Activated T-cell treated with anti-CD3 and anti-CD28 coated beads, Interleukin-2, amount 50 U/mL, for 72 hours (primary cell): ENCODE results near the gene C20orf144. TPM values are rescaled to one million over a fixed set of nuclear protein-coding genes. Genes with fewer than 3 reads are reported as not detected.
"Not testable (repeated sequence)": the region's sequence is repeated elsewhere in the genome, so short reads cannot be mapped to it uniquely, and the experiment has no call there.

Source experiments
- ATAC-seq, 2 donors: fragments of 150-1000 bp; cut with Tn5 transposase; replicated peaks in 1 of 2; 2 replicates each; pipeline ENCODE4 v1.10.0; 2021; ENCODE audit warnings: moderate library complexity in 2 of 2, mild to moderate bottlenecking in 1 of 2
- DNase-seq, 2 donors: peaks; one replicate each; pipeline ENCODE4 v3.0.0; 2021 to 2022; ENCODE audit warnings: mixed read lengths in 1 of 2
- H3K27ac Mint-ChIP-seq: one replicate; pipeline ENCODE4 v1.8.0; 2022; ENCODE audit warnings: mild to moderate bottlenecking, moderate library complexity, mixed read lengths
- H3K27me3 Mint-ChIP-seq: one replicate; pipeline ENCODE4 v1.8.0; 2022; ENCODE audit warnings: low read depth, mixed read lengths
- H3K36me3 Mint-ChIP-seq, 2 donors: one replicate each; pipeline ENCODE4 v1.8.0; 2022; ENCODE audit warnings: mixed read lengths in 2 of 2, mild to moderate bottlenecking in 1 of 2; ENCODE audit not compliant: insufficient read depth in 2 of 2
- H3K4me1 Mint-ChIP-seq: one replicate; pipeline ENCODE4 v1.8.0; 2022; ENCODE audit warnings: low read depth, mixed read lengths
- H3K4me3 Mint-ChIP-seq, 2 donors: one replicate each; pipeline ENCODE4 v1.8.0; 2022; ENCODE audit warnings: mild to moderate bottlenecking in 2 of 2, mixed read lengths in 2 of 2, moderate library complexity in 2 of 2
- H3K9me3 Mint-ChIP-seq, 2 donors: one replicate each; pipeline ENCODE4 v1.8.0; 2022; ENCODE audit warnings: mixed read lengths in 2 of 2
- total RNA-seq, 2 donors: library from RNA; stranded (reverse); gene quantifications; one replicate each; pipeline ENCODE4 v1.2.3, GENCODE V29; 2022

The C20orf144 gene
- total RNA-seq = under 1 TPM; 0.17 to 0.23 TPM

- Mint-ChIP-seq H3K9me3 (no peaks in the 10 kb centered on the region), H3K36me3 (peaks cover 0 to 5% of the 10 kb centered on the region in 2 donors), H3K4me3 (peak within 1 kb of the TSS; percentile 81 to 91), H3K4me1 (peaks cover 34% of the 10 kb centered on the region), H3K27me3 (no peaks in the 10 kb centered on the region), H3K27ac (peak within 1 kb of the TSS; percentile 91)
- ATAC-seq (no peak), DNase-seq (no peak)
Observed at GRCh38 chr20:33662172-33662571, at the start of gene C20orf144. Gene C20orf144, plus strand, starts transcription at chr20:33662327. Its CDS starts 19 bp downstream, at chr20:33662346.

GRCh38 chr20:33621717-33622400, 40.3 kb upstream of the C20orf144 start:
- peaks cover 4% of the 10 kb centered on the region for H3K4me1 Mint-ChIP-seq
- H3K27me3 Mint-ChIP-seq = no peaks in the 10 kb centered on the region
- H3K9me3 Mint-ChIP-seq = no peaks in the 10 kb centered on the region
- ATAC-seq (no peak), DNase-seq (no peak)
- peaks cover 0 to 11% of the 10 kb centered on the region in 2 donors for H3K36me3 Mint-ChIP-seq
- no peak overlapping the region for H3K4me3 Mint-ChIP-seq
- H3K27ac Mint-ChIP-seq = no peak overlapping the region

GRCh38 chr20:33622705-33623365, 39.3 kb upstream of the C20orf144 start:
- H3K4me1 Mint-ChIP-seq = peaks cover 4% of the 10 kb centered on the region
- no peaks in the 10 kb centered on the region for H3K9me3 Mint-ChIP-seq
- no peak overlapping the region for H3K27ac Mint-ChIP-seq
- no peak for DNase-seq
- ATAC-seq = no peak
- no peaks in the 10 kb centered on the region for H3K27me3 Mint-ChIP-seq
- H3K4me3 Mint-ChIP-seq = no peak overlapping the region
- H3K36me3 Mint-ChIP-seq = peaks cover 0 to 11% of the 10 kb centered on the region in 2 donors

DNA sequence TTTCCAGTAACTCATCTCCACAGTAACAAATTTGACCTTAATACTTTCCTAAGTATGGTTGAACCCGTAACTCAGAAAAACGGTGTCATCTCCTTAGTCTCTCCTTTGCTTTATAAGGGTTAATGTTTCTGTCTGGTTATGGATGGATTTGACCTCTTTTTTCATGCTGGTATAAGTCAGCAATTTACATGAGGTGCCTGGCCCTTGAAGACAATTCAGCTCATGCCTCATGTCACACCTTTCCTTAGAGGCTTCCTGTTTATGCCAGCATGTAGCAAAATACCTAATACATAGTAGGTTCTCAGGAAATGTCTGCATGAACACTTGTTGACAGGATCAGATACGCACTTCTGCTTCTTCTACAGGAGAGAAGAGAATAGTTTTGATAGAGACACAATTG, 37.7 kb upstream of the C20orf144 start:
- DNase-seq (no peak), ATAC-seq (peak in 1 of 2 donors; percentile 60)
- Mint-ChIP-seq H3K4me1 (peaks cover 4% of the 10 kb centered on the region), H3K27ac (peak overlapping the region; percentile 53), H3K27me3 (no peaks in the 10 kb centered on the region), H3K4me3 (peak overlapping the region in 1 of 2 donors; percentile 8), H3K9me3 (no peaks in the 10 kb centered on the region), H3K36me3 (peaks cover 0 to 13% of the 10 kb centered on the region in 2 donors)

DNA sequence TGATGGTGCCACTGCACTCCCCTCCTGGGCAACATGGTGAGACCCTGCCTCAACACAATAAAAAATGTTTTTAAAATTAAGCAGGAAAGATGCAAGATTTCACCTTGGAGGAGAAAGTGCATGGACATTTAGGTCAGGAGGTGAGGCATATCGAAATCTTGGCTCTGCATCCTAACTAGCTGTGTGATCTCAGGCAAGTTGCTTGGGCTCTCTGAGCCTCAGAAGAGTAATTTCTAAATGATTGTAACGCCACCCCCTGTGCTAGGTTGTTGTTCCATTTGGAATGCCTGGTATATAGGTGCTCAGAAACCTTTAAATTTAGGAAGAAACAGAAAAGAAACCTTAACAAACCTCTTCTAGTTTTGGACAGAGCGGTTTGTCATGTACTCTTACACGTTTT, 35.9 kb upstream of the C20orf144 start:
- H3K36me3 Mint-ChIP-seq = peaks cover 0 to 13% of the 10 kb centered on the region in 2 donors
- DNase-seq = no peak
- no peak overlapping the region for H3K27ac Mint-ChIP-seq
- no peak overlapping the region for H3K4me3 Mint-ChIP-seq
- ATAC-seq = no peak
- no peaks in the 10 kb centered on the region for H3K9me3 Mint-ChIP-seq
- H3K4me1 Mint-ChIP-seq = peaks cover 4% of the 10 kb centered on the region
- H3K27me3 Mint-ChIP-seq = no peaks in the 10 kb centered on the region

DNA sequence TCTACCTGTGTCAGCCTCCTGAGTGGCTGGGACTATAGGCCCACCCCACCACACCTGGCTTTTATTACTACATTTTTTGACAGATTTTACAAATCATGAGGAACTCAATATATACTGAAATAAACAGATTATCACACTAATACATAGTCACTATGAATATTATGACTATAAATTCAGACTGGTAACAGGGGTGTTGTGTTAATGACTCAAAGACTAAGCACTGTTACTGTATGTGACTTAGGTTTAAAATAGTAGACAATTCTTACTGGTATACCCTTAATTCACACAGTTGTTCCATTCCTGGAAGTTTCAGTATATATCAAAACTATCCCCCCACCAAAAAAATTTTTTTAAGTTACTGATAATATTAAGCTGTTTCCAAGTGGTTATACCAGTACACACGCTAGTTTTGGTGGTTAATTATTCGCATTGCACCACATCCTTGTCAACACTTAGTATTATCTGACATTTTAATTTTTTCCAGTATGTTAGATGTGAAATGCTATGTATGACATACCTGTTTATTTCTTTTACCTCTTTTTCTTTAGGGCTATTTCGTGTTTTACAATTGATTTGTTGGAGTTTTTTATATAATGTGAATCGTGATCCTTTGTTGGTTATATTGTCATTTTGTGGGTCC, 34.4 kb upstream of the C20orf144 start:
- no peak for ATAC-seq
- DNase-seq = no peak
- Mint-ChIP-seq H3K4me1 (peaks cover 4% of the 10 kb centered on the region), H3K36me3 (peaks cover 0 to 13% of the 10 kb centered on the region in 2 donors), H3K4me3 (no peak overlapping the region), H3K27ac (peak overlapping the region; percentile 38), H3K9me3 (no peaks in the 10 kb centered on the region), H3K27me3 (no peaks in the 10 kb centered on the region)

DNA sequence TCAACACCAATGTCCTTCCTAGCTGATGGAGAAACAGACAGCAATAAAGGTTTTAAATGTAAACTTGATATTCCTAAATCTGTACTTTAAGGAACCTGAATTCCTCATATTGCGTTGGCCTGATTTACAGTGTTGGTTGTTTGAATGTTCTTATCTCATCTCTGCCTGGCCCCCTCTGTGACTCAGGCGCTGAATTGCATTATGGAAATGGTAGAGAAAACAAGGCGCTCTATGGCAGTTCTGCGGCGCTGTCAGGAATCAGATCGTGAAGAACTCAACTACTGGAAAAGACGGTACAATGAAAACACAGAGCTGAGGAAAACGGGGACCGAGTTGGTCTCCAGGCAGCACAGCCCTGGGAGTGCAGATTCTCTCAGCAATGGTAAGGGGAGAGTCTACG, 32.6 kb upstream of the C20orf144 start:
- Mint-ChIP-seq H3K27ac (peak overlapping the region; percentile 31), H3K4me3 (no peak overlapping the region), H3K4me1 (peaks cover 9% of the 10 kb centered on the region), H3K9me3 (no peaks in the 10 kb centered on the region), H3K36me3 (peaks cover 0 to 7% of the 10 kb centered on the region in 2 donors), H3K27me3 (no peaks in the 10 kb centered on the region)
- DNase-seq = no peak
- no peak for ATAC-seq

DNA sequence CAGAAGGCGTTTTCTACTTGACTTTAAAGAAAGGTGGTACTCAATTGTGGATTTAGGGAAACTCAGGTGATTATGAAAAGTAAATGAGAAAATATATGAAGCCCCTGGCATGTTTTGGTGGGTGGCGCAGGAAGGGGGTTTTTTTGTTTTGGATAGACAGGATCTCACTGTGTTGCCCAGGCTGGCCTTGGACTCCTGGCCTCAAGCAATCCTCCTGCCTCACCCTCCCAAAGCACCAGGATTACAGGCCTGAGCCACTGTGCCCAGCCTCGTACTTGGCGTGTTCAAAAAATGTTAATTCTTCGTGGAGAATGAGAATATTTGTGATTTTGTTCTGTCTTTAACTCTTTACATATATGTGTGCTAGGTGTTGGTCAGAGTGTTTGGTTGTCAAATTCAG, 32.1 kb upstream of the C20orf144 start:
- H3K27ac Mint-ChIP-seq = no peak overlapping the region
- H3K9me3 Mint-ChIP-seq = no peaks in the 10 kb centered on the region
- no peak for ATAC-seq
- no peak for DNase-seq
- no peak overlapping the region for H3K4me3 Mint-ChIP-seq
- peaks cover 0 to 6% of the 10 kb centered on the region in 2 donors for H3K36me3 Mint-ChIP-seq
- H3K4me1 Mint-ChIP-seq = peaks cover 8% of the 10 kb centered on the region
- no peaks in the 10 kb centered on the region for H3K27me3 Mint-ChIP-seq

DNA sequence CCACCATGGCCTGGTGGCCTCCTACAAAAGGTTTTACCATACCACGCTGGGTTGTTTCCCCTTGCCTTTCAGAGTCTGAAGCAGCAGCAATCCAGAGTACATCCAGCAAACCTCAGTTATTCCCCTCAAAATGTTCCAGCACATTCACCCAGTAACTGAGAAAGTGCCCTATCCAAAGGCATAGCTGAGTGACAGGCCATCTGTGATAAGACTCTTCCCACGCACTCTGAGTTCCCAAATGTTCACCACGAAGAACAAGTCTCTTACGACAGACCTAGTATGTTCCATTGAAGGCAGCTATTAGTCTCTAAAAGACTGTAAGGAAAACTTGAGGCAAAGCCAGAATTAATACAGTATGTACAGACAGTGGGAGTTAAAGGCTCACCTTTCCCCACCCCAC, 31.6 kb upstream of the C20orf144 start:
- Mint-ChIP-seq H3K4me1 (peaks cover 8% of the 10 kb centered on the region), H3K27ac (no peak overlapping the region), H3K9me3 (no peaks in the 10 kb centered on the region), H3K4me3 (no peak overlapping the region), H3K36me3 (peaks cover 0 to 2% of the 10 kb centered on the region in 2 donors), H3K27me3 (no peaks in the 10 kb centered on the region)
- DNase-seq (no peak), ATAC-seq (no peak)

DNA sequence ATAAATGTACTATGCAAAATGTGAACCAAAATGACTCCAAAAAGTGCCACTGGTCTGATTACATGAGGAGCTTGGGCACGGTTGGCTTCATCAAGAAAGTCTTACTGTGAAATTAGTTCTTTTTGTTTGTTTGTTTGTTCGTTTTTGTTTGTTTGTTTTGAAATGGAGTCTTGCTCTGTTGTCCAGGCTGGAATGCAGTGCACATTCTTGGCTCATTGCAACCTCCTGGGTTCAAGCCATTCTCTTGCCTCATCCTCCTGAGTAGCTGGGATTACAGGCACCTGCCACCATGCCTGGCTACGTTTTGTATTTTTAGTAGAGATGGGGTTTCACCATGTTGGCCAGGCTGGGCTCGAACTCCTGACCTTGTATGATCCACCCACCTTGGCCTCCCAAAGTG, 30.2 kb upstream of the C20orf144 start:
- H3K9me3 Mint-ChIP-seq, H3K27me3 Mint-ChIP-seq, H3K4me3 Mint-ChIP-seq, H3K4me1 Mint-ChIP-seq, H3K36me3 Mint-ChIP-seq, H3K27ac Mint-ChIP-seq, DNase-seq, ATAC-seq: not testable (repeated sequence)

GRCh38 chr20:33635341-33635740, 26.8 kb upstream of the C20orf144 start:
- DNase-seq = no peak
- ATAC-seq = no peak
- no peak overlapping the region for H3K27ac Mint-ChIP-seq
- H3K27me3 Mint-ChIP-seq = no peaks in the 10 kb centered on the region
- H3K9me3 Mint-ChIP-seq = no peaks in the 10 kb centered on the region
- peaks cover 0 to 5% of the 10 kb centered on the region in 2 donors for H3K36me3 Mint-ChIP-seq
- no peak overlapping the region for H3K4me3 Mint-ChIP-seq
- peaks cover 8% of the 10 kb centered on the region for H3K4me1 Mint-ChIP-seq

DNA sequence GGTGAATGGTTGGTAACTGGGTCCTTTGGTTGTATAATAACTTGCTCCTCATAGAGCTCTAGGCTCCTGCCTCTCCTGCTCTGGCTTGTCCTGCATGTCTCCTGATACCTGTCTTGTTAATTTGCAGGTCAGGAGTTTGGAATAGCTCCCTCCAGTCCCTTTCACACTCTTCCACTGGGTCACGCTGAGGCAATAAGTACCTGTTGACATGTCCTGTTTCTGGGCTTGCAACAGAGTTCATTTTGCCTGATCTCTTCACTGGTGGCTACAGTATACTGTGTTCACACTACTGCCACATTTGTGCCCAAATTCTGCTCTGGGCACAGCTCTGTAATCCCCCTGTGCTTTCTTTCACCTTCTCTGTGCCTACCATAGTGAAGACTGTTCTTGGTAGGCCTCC, 25.4 kb upstream of the C20orf144 start:
- Mint-ChIP-seq H3K9me3 (no peaks in the 10 kb centered on the region), H3K36me3 (peaks cover 0 to 10% of the 10 kb centered on the region in 2 donors), H3K27ac (no peak overlapping the region), H3K4me3 (no peak overlapping the region), H3K4me1 (peaks cover 8% of the 10 kb centered on the region), H3K27me3 (no peaks in the 10 kb centered on the region)
- ATAC-seq (no peak), DNase-seq (no peak)

DNA sequence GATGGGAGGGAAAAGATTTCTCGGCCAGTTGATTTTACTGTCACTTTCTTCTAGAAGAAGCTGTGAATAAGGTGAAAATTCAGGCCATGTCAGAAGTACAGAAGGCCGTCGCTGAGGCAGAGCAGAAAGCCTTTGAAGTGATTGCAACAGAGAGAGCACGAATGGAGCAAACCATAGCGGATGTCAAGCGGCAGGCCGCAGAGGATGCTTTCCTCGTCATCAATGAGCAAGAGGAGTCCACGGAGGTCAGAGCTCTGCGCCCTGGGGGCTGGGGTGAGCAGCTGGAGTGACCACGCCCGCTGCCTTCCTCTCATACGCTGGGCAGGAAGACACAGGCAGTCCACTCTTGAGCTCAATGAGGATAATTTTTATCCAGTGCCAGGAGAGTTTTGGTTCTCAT, 21.8 kb upstream of the C20orf144 start:
- H3K27ac Mint-ChIP-seq = no peak overlapping the region
- DNase-seq (no peak), ATAC-seq (no peak)
- no peak overlapping the region for H3K4me3 Mint-ChIP-seq
- H3K9me3 Mint-ChIP-seq = no peaks in the 10 kb centered on the region
- H3K27me3 Mint-ChIP-seq = no peaks in the 10 kb centered on the region
- H3K4me1 Mint-ChIP-seq = no peaks in the 10 kb centered on the region
- peaks cover 0 to 10% of the 10 kb centered on the region in 2 donors for H3K36me3 Mint-ChIP-seq
